Vagina (tissue), 2 donors: Measurements from ENCODE around the gene SLC16A13.

Experiments used
- CTCF ChIP-seq, 3 experiments: fragments of 450-650 bp in 2 of 3; fragments of 200-600 bp in 1 of 3; sonication (generic) in 1 of 3; IDR thresholded peaks; one replicate each; pipeline ENCODE4 v1.5.1; 2017 to 2019; ENCODE audit warnings: antibody characterized with exemption in 3 of 3, mild to moderate bottlenecking in 2 of 3, moderate library complexity in 2 of 3
- POLR2AphosphoS5 ChIP-seq, 2 donors: sonication (generic); formaldehyde crosslinking; IDR thresholded peaks; one replicate each; pipeline ENCODE4 v1.9.0; 2017; ENCODE audit warnings: antibody characterized with exemption in 2 of 2, mild to moderate bottlenecking in 2 of 2, low read depth in 1 of 2; ENCODE audit not compliant: insufficient read depth in 1 of 2

GRCh38 chr17:7072406-7072805, 36.6 kb downstream of the SLC16A13 start:
- no peak for TF ChIP-seq CTCF (IDR thresholded peaks at IDR 0.05)
- no peak for TF ChIP-seq POLR2AphosphoS5 (IDR thresholded peaks at IDR 0.05; ENCODE audit: insufficient read depth in 1 of 2, low read depth in 1 of 2)
